GM12892 (cell line): Measurements from ENCODE around the gene CDCA4.

Experiments used
- POLR2A ChIP-seq: IDR thresholded peaks from 2 replicates; pipeline ENCODE4 v1.6.1; 2011; ENCODE audit warnings: low read depth, low read length, control low read depth
- POLR2AphosphoS5 ChIP-seq: IDR thresholded peaks from 2 replicates; pipeline ENCODE4 v1.6.1; 2011; ENCODE audit warnings: low read depth, low read length, control low read depth

- TF ChIP-seq POLR2AphosphoS5 (no peak), POLR2A (no peak)
Measured at GRCh38 chr14:104984056-104984894, 36.6 kb downstream of the CDCA4 start.
